OCI-LY3 (cell line): ENCODE results near the gene ARHGAP22.

ENCODE experiments used
- H2AFZ ChIP-seq: fragments of 200-600, 300-600 bp; shearing (Covaris generic); 2 replicates; pipeline ENCODE4 v1.6.0; 2014; ENCODE audit warnings: antibody characterized with exemption, low read depth, low read length
- H3K27ac ChIP-seq: fragments of 200-600, 300-600 bp; sonication (generic); 2 replicates; pipeline ENCODE4 v1.5.1; 2014; ENCODE audit warnings: mild to moderate bottlenecking, low read length, moderate library complexity, mixed read lengths
- H3K27me3 ChIP-seq: fragments of 200-600, 300-600 bp; sonication (generic); 2 replicates; pipeline ENCODE4 v1.6.1; 2014; ENCODE audit warnings: low read depth, low read length, mixed read lengths
- H3K36me3 ChIP-seq: fragments of 200-600, 300-600 bp; sonication (generic); replicated peaks from 2 replicates; pipeline ENCODE3; 2014; ENCODE audit warnings: low read depth, low read length, mixed read lengths
- H3K4me1 ChIP-seq: fragments of 300-600, 200-600 bp; sonication (generic); 2 replicates; pipeline ENCODE4 v1.6.1; 2014; ENCODE audit warnings: low read length, mixed read lengths
- H3K4me2 ChIP-seq: fragments of 200-600, 300-600 bp; sonication (generic); 2 replicates; pipeline ENCODE4 v1.6.1; 2014; ENCODE audit warnings: low read length, mixed read lengths
- H3K4me3 ChIP-seq: fragments of 300-600, 200-600 bp; sonication (generic); 2 replicates; pipeline ENCODE4 v1.5.1; 2014; ENCODE audit warnings: antibody characterized with exemption, mild to moderate bottlenecking, low read length, moderate library complexity
- H3K79me2 ChIP-seq: fragments of 300-600, 200-600 bp; shearing (Covaris generic); 2 replicates; pipeline ENCODE4 v1.6.1; 2014; ENCODE audit warnings: mild to moderate bottlenecking, low read length, mixed read lengths
- H3K9ac ChIP-seq: fragments of 300-600, 200-600 bp; shearing (Covaris generic); 2 replicates; pipeline ENCODE4 v1.6.0; 2014; ENCODE audit warnings: mild to moderate bottlenecking, low read length, moderate library complexity
- H3K9me3 ChIP-seq: fragments of 200-600, 300-600 bp; shearing (Covaris generic); 2 replicates; pipeline ENCODE4 v1.6.1; 2014; ENCODE audit warnings: low read length, mixed read lengths; ENCODE audit not compliant: insufficient read depth
- H4K20me1 ChIP-seq: fragments of 200-600, 300-600 bp; sonication (generic); 2 replicates; pipeline ENCODE4 v1.6.1; 2016; ENCODE audit warnings: low read length, mixed read lengths; ENCODE audit not compliant: insufficient read depth
- CTCF ChIP-seq: fragments of 200-600, 300-600 bp; sonication (generic); IDR thresholded peaks from 2 replicates; pipeline ENCODE4 v1.5.1; 2014; ENCODE audit warnings: antibody characterized with exemption, low read length, low read depth
- EZH2phosphoT487 ChIP-seq: fragments of 200-600 bp; shearing (Covaris generic); IDR thresholded peaks from 2 replicates; pipeline ENCODE4 v1.6.1; 2018; ENCODE audit warnings: antibody characterized with exemption, mixed run types, low read depth

Gene ARHGAP22

GRCh38 chr10:48604991-48605508, at the start of gene ARHGAP22:
Gene ARHGAP22, minus strand, starts transcription at chr10:48605073. Its CDS starts 277 bp downstream, at chr10:48604796.
- Histone ChIP-seq H3K4me3 (peak within 1 kb of the TSS; percentile 76), H3K4me2 (peak within 1 kb of the TSS; percentile 83), H2AFZ (peak within 1 kb of the TSS; percentile 46; the same call in 1 of the 2 replicates), H3K79me2 (no peaks in the 10 kb centered on the region), H3K36me3 (no peaks in the 10 kb centered on the region), H3K27ac (no peak within 1 kb of the TSS), H3K4me1 (no peaks in the 10 kb centered on the region), H4K20me1 (no peaks in the 10 kb centered on the region), H3K27me3 (peaks cover 24% of the 10 kb centered on the region), H3K9me3 (no peaks in the 10 kb centered on the region), H3K9ac (peak within 1 kb of the TSS; percentile 10; the same call in 1 of the 2 replicates)
- TF ChIP-seq EZH2phosphoT487 (no peak), CTCF (no peak)

- Histone ChIP-seq H2AFZ (no peak overlapping the region), H3K4me1 (peaks cover 27% of the 10 kb centered on the region), H4K20me1 (no peaks in the 10 kb centered on the region), H3K27ac (no peak overlapping the region), H3K27me3 (peaks cover 45% of the 10 kb centered on the region), H3K9ac (no peak overlapping the region), H3K9me3 (no peaks in the 10 kb centered on the region), H3K4me3 (no peak overlapping the region), H3K36me3 (no peaks in the 10 kb centered on the region), H3K4me2 (no peak overlapping the region), H3K79me2 (no peaks in the 10 kb centered on the region)
- no peak for TF ChIP-seq EZH2phosphoT487
- TF ChIP-seq CTCF: no peak
Measured at GRCh38 chr10:48653944-48654698, 49.2 kb upstream of the ARHGAP22 start.

- no peak overlapping the region for H3K9ac ChIP-seq
- H3K4me1 ChIP-seq: peaks cover 24% of the 10 kb centered on the region
- peaks cover 50% of the 10 kb centered on the region for H3K27me3 ChIP-seq
- no peaks in the 10 kb centered on the region for H3K9me3 ChIP-seq
- TF ChIP-seq EZH2phosphoT487: no peak
- TF ChIP-seq CTCF: no peak
- H3K27ac ChIP-seq: no peak overlapping the region
- H3K36me3 ChIP-seq: no peaks in the 10 kb centered on the region
- H3K4me2 ChIP-seq: no peak overlapping the region
- no peaks in the 10 kb centered on the region for H3K79me2 ChIP-seq
- H3K4me3 ChIP-seq: no peak overlapping the region
- H2AFZ ChIP-seq: no peak overlapping the region
- H4K20me1 ChIP-seq: no peaks in the 10 kb centered on the region
Measured at GRCh38 chr10:48653347-48653746, 48.5 kb upstream of the ARHGAP22 start.

- H2AFZ ChIP-seq: no peak overlapping the region
- H3K79me2 ChIP-seq: no peaks in the 10 kb centered on the region
- H3K27ac ChIP-seq: no peak overlapping the region
- H3K36me3 ChIP-seq: no peaks in the 10 kb centered on the region
- no peak overlapping the region for H3K9ac ChIP-seq
- no peak overlapping the region for H3K4me3 ChIP-seq
- peaks cover 45% of the 10 kb centered on the region for H3K27me3 ChIP-seq
- H3K4me2 ChIP-seq: no peak overlapping the region; the same call in 1 of the 2 replicates
- no peak for TF ChIP-seq EZH2phosphoT487
- TF ChIP-seq CTCF: no peak
- no peaks in the 10 kb centered on the region for H3K9me3 ChIP-seq
- H4K20me1 ChIP-seq: no peaks in the 10 kb centered on the region
- peaks cover 19% of the 10 kb centered on the region for H3K4me1 ChIP-seq
Measured at GRCh38 chr10:48652344-48652743, 47.5 kb upstream of the ARHGAP22 start.
